SK-N-SH (cell line): ENCODE measurements around the gene NPR1. TPM values are rescaled to one million over a fixed set of nuclear protein-coding genes. Genes with fewer than 3 reads are reported as not detected.

Experiments
- CTCF ChIA-PET: fragments of 300-600, 350-600 bp; formaldehyde crosslinking; extraction: SDS; loops from one replicate; lab custom pipeline; 2021; lab: Yijun Ruan, JAX
- POLR2A ChIA-PET: fragments of 350-600 bp; sonication (Branson Sonifier 250); formaldehyde crosslinking; extraction: SDS; loops from one replicate; lab custom pipeline; 2020; ENCODE audit warnings: antibody characterized with exemption, inconsistent platforms; lab: Yijun Ruan, JAX
- DNase-seq: peaks from one replicate; pipeline ENCODE4 v3.0.0; 2012
- H2AFZ ChIP-seq: fragments of 200-600 bp; sonication (generic); 2 replicates; pipeline ENCODE4 v1.8.1; 2016; ENCODE audit warnings: antibody characterized with exemption, mild to moderate bottlenecking, low read depth
- H3F3A ChIP-seq: fragments of 200-600 bp; sonication (generic); replicated peaks from 2 replicates; pipeline ENCODE3; 2016; ENCODE audit warnings: antibody characterized with exemption, mild to moderate bottlenecking; ENCODE audit not compliant: insufficient read depth
- H3K27ac ChIP-seq, 2 experiments: fragments of 200-500 bp in 1 of 2; fragments of 200-600 bp in 1 of 2; sonication (Bioruptor generic) in 1 of 2; sonication (generic), shearing (Covaris generic) in 1 of 2; 2 replicates each; pipeline versions ENCODE4 v1.5.1 to v1.6.1; 2014 to 2016; ENCODE audit warnings: low read depth in 2 of 2, inconsistent platforms in 1 of 2, low read length in 1 of 2, mild to moderate bottlenecking in 1 of 2, mixed read lengths in 1 of 2
- H3K27me3 ChIP-seq: fragments of 200-600 bp; sonication (generic), shearing (Covaris generic); 2 replicates; pipeline ENCODE4 v1.6.1; 2016; ENCODE audit warnings: mixed run types; ENCODE audit not compliant: insufficient read depth
- H3K36me3 ChIP-seq, 2 experiments: fragments of 200-500 bp in 1 of 2; fragments of 200-600 bp in 1 of 2; sonication (Bioruptor generic) in 1 of 2; sonication (generic) in 1 of 2; replicated peaks in 1 of 2; 2 replicates each; pipeline versions ENCODE3 to v1.5.1; 2014 to 2016; ENCODE audit warnings: low read length in 1 of 2, mild to moderate bottlenecking in 1 of 2; ENCODE audit not compliant: insufficient read depth in 2 of 2, control insufficient read depth in 1 of 2
- H3K4me1 ChIP-seq, 2 experiments: fragments of 200-500 bp in 1 of 2; fragments of 200-600 bp in 1 of 2; sonication (Bioruptor generic) in 1 of 2; sonication (generic), shearing (Covaris generic) in 1 of 2; 2 replicates each; pipeline versions ENCODE4 v1.5.1 to v1.6.1; 2014 to 2016; ENCODE audit warnings: low read depth in 1 of 2, low read length in 1 of 2, mixed run types in 1 of 2; ENCODE audit not compliant: insufficient read depth in 2 of 2, control insufficient read depth in 1 of 2
- H3K4me2 ChIP-seq: fragments of 200-600 bp; sonication (generic), shearing (Covaris generic); 2 replicates; pipeline ENCODE4 v1.6.1; 2017; ENCODE audit warnings: mixed run types
- H3K4me3 ChIP-seq, 2 experiments: fragments of 200-500 bp in 1 of 2; fragments of 200-600 bp in 1 of 2; sonication (Bioruptor generic) in 1 of 2; sonication (generic), shearing (Covaris generic) in 1 of 2; 2 replicates each; pipeline versions ENCODE4 v1.5.1 to v1.8.1; 2014 to 2016; ENCODE audit warnings: low read depth in 2 of 2, inconsistent platforms in 1 of 2, low read length in 1 of 2, mild to moderate bottlenecking in 1 of 2, mixed read lengths in 1 of 2, moderate library complexity in 1 of 2
- H3K79me2 ChIP-seq: fragments of 200-600 bp; sonication (generic); 2 replicates; pipeline ENCODE4 v1.8.1; 2017; ENCODE audit warnings: mild to moderate bottlenecking; ENCODE audit not compliant: insufficient read depth
- H3K9ac ChIP-seq: fragments of 200-600 bp; sonication (generic); 2 replicates; pipeline ENCODE4 v1.6.1; 2017; ENCODE audit warnings: mixed run types
- H3K9me2 ChIP-seq: fragments of 200-600 bp; sonication (generic); 2 replicates; pipeline ENCODE4 v1.6.1; 2017; ENCODE audit warnings: mixed run types
- H3K9me3 ChIP-seq: fragments of 200-600 bp; sonication (generic); 2 replicates; pipeline ENCODE4 v1.6.1; 2017; ENCODE audit warnings: mixed run types, mild to moderate bottlenecking, moderate library complexity
- H4K20me1 ChIP-seq: fragments of 200-600 bp; sonication (generic); 2 replicates; pipeline ENCODE4 v1.6.1; 2017; ENCODE audit warnings: mild to moderate bottlenecking, mixed run types; ENCODE audit not compliant: insufficient read depth
- CHD2 ChIP-seq: fragments of 150-350 bp; IDR thresholded peaks from 2 replicates; pipeline ENCODE4 v1.6.1; 2018; ENCODE audit warnings: low read length; ENCODE audit not compliant: partially characterized antibody
- CTCF ChIP-seq: fragments of 200-600 bp; sonication (generic); IDR thresholded peaks from 2 replicates; pipeline ENCODE4 v1.6.1; 2017; ENCODE audit warnings: antibody characterized with exemption, mild to moderate bottlenecking, moderate library complexity
- EP300 ChIP-seq, 2 experiments: IDR thresholded peaks; 2 replicates each; pipeline versions ENCODE4 v1.4.0 to v1.6.1; 2012; ENCODE audit warnings: borderline replicate concordance in 1 of 2, low read depth in 1 of 2, low read length in 1 of 2
- EZH2phosphoT487 ChIP-seq: fragments of 200-600 bp; sonication (generic); IDR thresholded peaks from 2 replicates; pipeline ENCODE4 v1.6.1; 2017; ENCODE audit warnings: low read depth, mixed run types, mild to moderate bottlenecking, antibody characterized with exemption, moderate library complexity, borderline replicate concordance
- FOSL2 ChIP-seq: IDR thresholded peaks from 2 replicates; pipeline ENCODE4 v1.4.0; 2012; ENCODE audit warnings: low read depth, mild to moderate bottlenecking, moderate library complexity, borderline replicate concordance
- GABPA ChIP-seq: IDR thresholded peaks from 2 replicates; pipeline ENCODE4 v1.4.0; 2012; ENCODE audit warnings: low read depth, mild to moderate bottlenecking
- IRF3 ChIP-seq: fragments of 150-350 bp; IDR thresholded peaks from 2 replicates; pipeline ENCODE4 v1.6.1; 2016; ENCODE audit warnings: mild to moderate bottlenecking, low read depth, low read length
- PBX3 ChIP-seq: IDR thresholded peaks from 2 replicates; pipeline ENCODE4; 2012
- POLR2AphosphoS5 ChIP-seq: IDR thresholded peaks from 2 replicates; pipeline ENCODE4 v1.6.1; 2012; ENCODE audit warnings: low read depth, low read length
- TEAD4 ChIP-seq: IDR thresholded peaks from 2 replicates; pipeline ENCODE4 v1.4.0; 2012; ENCODE audit warnings: mild to moderate bottlenecking, borderline replicate concordance; ENCODE audit not compliant: insufficient read depth
- USF1 ChIP-seq: IDR thresholded peaks from 2 replicates; pipeline ENCODE4 v1.4.0; 2012; ENCODE audit warnings: low read depth, borderline replicate concordance
- YY1 ChIP-seq: IDR thresholded peaks from 2 replicates; pipeline ENCODE4 v1.4.0; 2012; ENCODE audit warnings: low read depth, mild to moderate bottlenecking
- WGBS: methylation state at CpG from one replicate; pipeline ENCODE4 v1.1.6; 2017; ENCODE audit warnings: low lambda C conversion rate; 5-methylcytosine and 5-hydroxymethylcytosine counted together
- polyA plus RNA-seq, 3 experiments: library from polyadenylated mRNA; depleted of rRNA; stranded (reverse); fragments of >200 nt; gene quantifications; 2 replicates each; pipeline ENCODE4 v1.2.3, GENCODE V29; 2012

Gene NPR1
- polyA plus RNA-seq, 1 of the 3 experiments (the other 2 are of a cell fraction) = 0.12 TPM

- no peak for TF ChIP-seq IRF3
- TF ChIP-seq EZH2phosphoT487 = no peak
- peak; percentile 67 for TF ChIP-seq CHD2
These were observed 44.5 kb upstream of the NPR1 start, which contains the start of gene CHTOP (continued) for GRCh38 chr1:153633754-153634665.

- Histone ChIP-seq H3K9me2 (no peaks in the 10 kb centered on the region), H3K4me3 (peak overlapping the region in 1 of 2 experiments; percentile 97; a peak in 2 of 4 replicates), H3K9ac (no peak overlapping the region), H3K79me2 (peaks cover 66% of the 10 kb centered on the region), H3K27ac (no peak overlapping the region), H3K9me3 (no peaks in the 10 kb centered on the region), H3K27me3 (no peaks in the 10 kb centered on the region), H3K4me2 (peak overlapping the region; percentile 88), H3K4me1 (no peaks in the 10 kb centered on the region; a peak in 1 of 4 replicates), H3F3A (peaks cover 24% of the 10 kb centered on the region), H4K20me1 (peaks cover 3% of the 10 kb centered on the region; the same call in 1 of the 2 replicates), H2AFZ (no peak overlapping the region), H3K36me3 (peaks cover 40 to 55% of the 10 kb centered on the region in 2 experiments)
- no peak for DNase-seq
- ChIA-PET POLR2A (interaction anchor here (2.6 kb wide), 1 partner anchor 11 kb away, joined by 32 read pairs; no protein-coding TSS in a partner anchor), CTCF (interaction anchor here (2.1 kb wide), 1 partner anchor 125 kb away, joined by 11 read pairs; no protein-coding TSS in a partner anchor)
- 74% methylated on average over 7 of the region's 7 CpGs for whole genome bisulfite sequencing
- TF ChIP-seq EP300 (IDR thresholded peaks at IDR 0.05; ENCODE audit: borderline replicate concordance in 1 of 2, low read depth in 1 of 2, low read length in 1 of 2) = no peak
- no peak for TF ChIP-seq GABPA
These were observed 42.6 kb upstream of the NPR1 start for GRCh38 chr1:153635872-153636271.

- Histone ChIP-seq H3K36me3 (peaks cover 44 to 59% of the 10 kb centered on the region in 2 experiments), H3K9me3 (no peaks in the 10 kb centered on the region), H3K4me3 (no peak overlapping the region), H3F3A (peaks cover 24% of the 10 kb centered on the region), H3K4me1 (no peaks in the 10 kb centered on the region; a peak in 1 of 4 replicates), H2AFZ (no peak overlapping the region), H3K9me2 (no peaks in the 10 kb centered on the region), H3K27me3 (no peaks in the 10 kb centered on the region), H4K20me1 (peaks cover 3% of the 10 kb centered on the region; the same call in 1 of the 2 replicates), H3K4me2 (no peak overlapping the region), H3K79me2 (peaks cover 70% of the 10 kb centered on the region), H3K27ac (no peak overlapping the region)
- CTCF ChIA-PET = no interaction called here
- 96% methylated on average over 9 of the region's 9 CpGs for WGBS
- TF ChIP-seq POLR2AphosphoS5 (no peak), TEAD4 (no peak), CTCF (no peak), FOSL2 (no peak), EP300 (IDR thresholded peaks at IDR 0.05; ENCODE audit: borderline replicate concordance in 1 of 2, low read depth in 1 of 2, low read length in 1 of 2) (no peak), YY1 (no peak), USF1 (no peak), PBX3 (no peak)
- TF ChIP-seq, all 33 proteins: peak for 0
- H3K9ac ChIP-seq = no peak overlapping the region
- POLR2A ChIA-PET = interaction anchor here (0.6 kb wide), 1 partner anchor 14 kb away, joined by 3 read pairs; no protein-coding TSS in a partner anchor
- no peak for DNase-seq
These were observed 42.2 kb upstream of the NPR1 start for GRCh38 chr1:153636312-153636711.
